SU-DHL-6 (cell line): Measurements from ENCODE around the gene SLC9C1.

ENCODE experiments used
- EZH2phosphoT487 ChIP-seq: fragments of 200-600 bp; sonication (generic), shearing (Covaris generic); conservative IDR thresholded peaks from 2 replicates; pipeline ENCODE4 v1.6.1; 2018; ENCODE audit warnings: mild to moderate bottlenecking, antibody characterized with exemption, low read length, moderate library complexity, mixed read lengths
- TF ChIP-seq, protein P1 (sequence below): fragments of 200-600 bp; sonication (generic); IDR thresholded peaks from one replicate; pipeline ENCODE4 v1.5.1; 2017; ENCODE audit warnings: antibody characterized with exemption, mild to moderate bottlenecking, low read length, moderate library complexity; ENCODE audit not compliant: insufficient read depth, poor library complexity, severe bottlenecking

DNA sequence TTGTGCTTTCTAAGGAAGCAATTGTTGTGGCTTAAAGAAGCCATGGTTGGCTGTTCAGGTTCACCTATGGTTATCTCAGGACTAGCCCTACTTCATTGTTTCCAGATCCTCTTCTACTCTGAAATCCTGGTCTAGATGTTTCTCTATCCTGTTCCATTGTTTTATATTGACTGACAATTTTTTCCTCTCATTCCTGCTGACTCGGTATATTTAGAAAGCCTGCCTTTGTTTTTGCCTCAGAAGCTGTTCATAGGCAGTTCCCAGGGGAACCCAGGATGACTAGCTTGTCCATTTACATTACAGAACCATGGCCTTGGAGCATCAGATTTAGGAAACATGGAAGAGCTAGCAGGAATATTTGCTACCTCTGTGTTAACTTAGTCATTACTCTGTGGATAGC is 64.0 kb downstream of the SLC9C1 start:
- TF ChIP-seq, protein P1, sequence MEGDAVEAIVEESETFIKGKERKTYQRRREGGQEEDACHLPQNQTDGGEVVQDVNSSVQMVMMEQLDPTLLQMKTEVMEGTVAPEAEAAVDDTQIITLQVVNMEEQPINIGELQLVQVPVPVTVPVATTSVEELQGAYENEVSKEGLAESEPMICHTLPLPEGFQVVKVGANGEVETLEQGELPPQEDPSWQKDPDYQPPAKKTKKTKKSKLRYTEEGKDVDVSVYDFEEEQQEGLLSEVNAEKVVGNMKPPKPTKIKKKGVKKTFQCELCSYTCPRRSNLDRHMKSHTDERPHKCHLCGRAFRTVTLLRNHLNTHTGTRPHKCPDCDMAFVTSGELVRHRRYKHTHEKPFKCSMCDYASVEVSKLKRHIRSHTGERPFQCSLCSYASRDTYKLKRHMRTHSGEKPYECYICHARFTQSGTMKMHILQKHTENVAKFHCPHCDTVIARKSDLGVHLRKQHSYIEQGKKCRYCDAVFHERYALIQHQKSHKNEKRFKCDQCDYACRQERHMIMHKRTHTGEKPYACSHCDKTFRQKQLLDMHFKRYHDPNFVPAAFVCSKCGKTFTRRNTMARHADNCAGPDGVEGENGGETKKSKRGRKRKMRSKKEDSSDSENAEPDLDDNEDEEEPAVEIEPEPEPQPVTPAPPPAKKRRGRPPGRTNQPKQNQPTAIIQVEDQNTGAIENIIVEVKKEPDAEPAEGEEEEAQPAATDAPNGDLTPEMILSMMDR: no peak
- no peak for TF ChIP-seq EZH2phosphoT487
